Small intestine (tissue), 7 donors: ENCODE results near the gene EIPR1. TPM values are rescaled to one million over a fixed set of nuclear protein-coding genes. Genes with fewer than 3 reads are reported as not detected.

ENCODE experiments used
- DNase-seq, 2 donors: peaks; one replicate each; pipeline versions ENCODE4 v3.0.0 to v3.0.0-alpha.2; 2013
- FAIRE-seq: peaks from 2 replicates; lab custom pipeline; 2012; peaks lifted over from hg19 to GRCh38; lab: Jason Lieb, UNC
- H3K27ac ChIP-seq, 3 donors: one replicate each; pipeline ENCODE4 v1.5.1; 2013; ENCODE audit warnings: low read length in 2 of 3, mild to moderate bottlenecking in 2 of 3, control low read depth in 1 of 3, inconsistent platforms in 1 of 3, low read depth in 1 of 3, moderate library complexity in 1 of 3
- H3K27me3 ChIP-seq, 3 donors: one replicate each; pipeline ENCODE4 v1.6.1; 2013; ENCODE audit warnings: low read length in 3 of 3, inconsistent platforms in 1 of 3; ENCODE audit not compliant: control insufficient read depth in 3 of 3, insufficient read depth in 3 of 3
- H3K36me3 ChIP-seq, 3 donors: one replicate each; pipeline ENCODE4 v1.6.1; 2013; ENCODE audit warnings: low read length in 3 of 3, inconsistent platforms in 1 of 3, low read depth in 1 of 3, mild to moderate bottlenecking in 1 of 3, moderate library complexity in 1 of 3; ENCODE audit not compliant: control insufficient read depth in 3 of 3, insufficient read depth in 2 of 3
- H3K4me1 ChIP-seq, 3 donors: one replicate each; pipeline ENCODE4 v1.6.1; 2013; ENCODE audit warnings: low read length in 2 of 3, inconsistent platforms in 1 of 3, low read depth in 1 of 3, mild to moderate bottlenecking in 1 of 3, moderate library complexity in 1 of 3; ENCODE audit not compliant: control insufficient read depth in 3 of 3, insufficient read depth in 2 of 3
- H3K4me3 ChIP-seq, 3 donors: one replicate each; pipeline ENCODE4 v1.5.1; 2013; ENCODE audit warnings: low read length in 3 of 3, control low read depth in 1 of 3, inconsistent platforms in 1 of 3, low read depth in 1 of 3, mild to moderate bottlenecking in 1 of 3, moderate library complexity in 1 of 3
- H3K9me3 ChIP-seq, 2 donors: one replicate each; pipeline ENCODE4 v1.6.1; 2013; ENCODE audit warnings: low read depth in 1 of 2, low read length in 1 of 2; ENCODE audit not compliant: control insufficient read depth in 2 of 2, insufficient read depth in 1 of 2
- WGBS, 3 donors: extraction: QIAGEN DNeasy Blood & Tissue Kit; methylation state at CpG; one replicate each; pipeline ENCODE4 v1.1.7; 2013; 5-methylcytosine and 5-hydroxymethylcytosine counted together
- polyA plus RNA-seq, 4 donors: library from polyadenylated mRNA; stranded (reverse) in 3 of 4; unstranded in 1 of 4; fragments of 200-250 nt in 3 of 4; fragments of 120-200 nt in 1 of 4; gene quantifications; one replicate each; pipeline versions ENCODE4 v1.2.1 to v1.2.3, GENCODE V29; 2013
- donor health status: healthy with polysubstance abuse.
- donor health status: control.
- donor health status: control.
- donor health status: Bipolar disorder and iron deficiency.
- donor health status: healthy.

The EIPR1 gene
- polyA plus RNA-seq, 4 donors: 16.8 to 28.5 (median 19.5) TPM

GRCh38 chr2:3265471-3265870 lies 112.1 kb downstream of the EIPR1 start:
- Histone ChIP-seq H3K4me3 (no peak overlapping the region), H3K4me1 (no peaks in the 10 kb centered on the region), H3K36me3 (peaks cover 0 to 24% (median 2%) of the 10 kb centered on the region in 3 donors), H3K27me3 (no peaks in the 10 kb centered on the region), H3K27ac (no peak overlapping the region), H3K9me3 (no peaks in the 10 kb centered on the region)
- DNase-seq: no peak
- whole genome bisulfite sequencing, 3 donors: 84 to 89% (median 88%) methylated on average over 8 of the region's 8 CpGs
- FAIRE-seq: no peak

- no peak for FAIRE-seq
- DNase-seq: no peak
- no peaks in the 10 kb centered on the region for H3K27me3 ChIP-seq
- H3K4me1 ChIP-seq: no peaks in the 10 kb centered on the region
- H3K4me3 ChIP-seq: no peak overlapping the region
- no peaks in the 10 kb centered on the region for H3K9me3 ChIP-seq
- H3K27ac ChIP-seq: no peak overlapping the region
- 82 to 92% (median 91%) methylated on average over 12 of the region's 12 CpGs for WGBS, 3 donors
- peaks cover 0 to 20% (median 2%) of the 10 kb centered on the region in 3 donors for H3K36me3 ChIP-seq
These were observed 113.4 kb downstream of the EIPR1 start for GRCh38 chr2:3264010-3264744.

GRCh38 chr2:3263487-3263886 lies 114.1 kb downstream of the EIPR1 start:
- H3K27me3 ChIP-seq: no peaks in the 10 kb centered on the region
- no peak for FAIRE-seq
- 95 to 98% (median 97%) methylated on average over 16 of the region's 16 CpGs for WGBS, 3 donors
- DNase-seq: no peak
- H3K9me3 ChIP-seq: no peaks in the 10 kb centered on the region
- peaks cover 0 to 20% (median 2%) of the 10 kb centered on the region in 3 donors for H3K36me3 ChIP-seq
- no peak overlapping the region for H3K4me3 ChIP-seq
- H3K27ac ChIP-seq: no peak overlapping the region
- no peaks in the 10 kb centered on the region for H3K4me1 ChIP-seq

- H3K27ac ChIP-seq: no peak overlapping the region
- WGBS, 3 donors: 95 to 97% (median 95%) methylated on average over 18 of the region's 18 CpGs
- peaks cover 2 to 17% (median 2%) of the 10 kb centered on the region in 3 donors for H3K36me3 ChIP-seq
- no peaks in the 10 kb centered on the region for H3K4me1 ChIP-seq
- DNase-seq (no peak), FAIRE-seq (no peak)
- H3K9me3 ChIP-seq: no peaks in the 10 kb centered on the region
- H3K4me3 ChIP-seq: no peak overlapping the region
- H3K27me3 ChIP-seq: no peaks in the 10 kb centered on the region
These were observed 114.9 kb downstream of the EIPR1 start for GRCh38 chr2:3262437-3263388.

GRCh38 chr2:3261511-3261910 lies 116.1 kb downstream of the EIPR1 start:
- no peak for FAIRE-seq
- Histone ChIP-seq H3K9me3 (no peaks in the 10 kb centered on the region), H3K27me3 (no peaks in the 10 kb centered on the region), H3K4me1 (no peaks in the 10 kb centered on the region), H3K27ac (no peak overlapping the region), H3K36me3 (peaks cover 2 to 20% (median 4%) of the 10 kb centered on the region in 3 donors), H3K4me3 (no peak overlapping the region)
- 94 to 97% (median 97%) methylated on average over 8 of the region's 8 CpGs for WGBS, 3 donors
- no peak for DNase-seq

- 94 to 97% (median 94%) methylated on average over 6 of the region's 6 CpGs for WGBS, 3 donors
- Histone ChIP-seq H3K4me1 (no peaks in the 10 kb centered on the region), H3K9me3 (no peaks in the 10 kb centered on the region), H3K4me3 (no peak overlapping the region), H3K27ac (no peak overlapping the region), H3K36me3 (peaks cover 2 to 22% (median 4%) of the 10 kb centered on the region in 3 donors), H3K27me3 (no peaks in the 10 kb centered on the region)
- no peak for DNase-seq
- no peak for FAIRE-seq
These were observed 116.7 kb downstream of the EIPR1 start for GRCh38 chr2:3260959-3261358.

- FAIRE-seq: no peak
- no peak for DNase-seq
- H3K36me3 ChIP-seq: peaks cover 2 to 37% (median 3%) of the 10 kb centered on the region in 3 donors
- no peaks in the 10 kb centered on the region for H3K9me3 ChIP-seq
- 94 to 98% (median 96%) methylated on average over 8 of the region's 8 CpGs for WGBS, 3 donors
- peaks cover 0 to 1% (median 0%) of the 10 kb centered on the region in 3 donors for H3K4me1 ChIP-seq
- H3K27me3 ChIP-seq: no peaks in the 10 kb centered on the region
- H3K27ac ChIP-seq: no peak overlapping the region
- no peak overlapping the region for H3K4me3 ChIP-seq
These were observed 119.8 kb downstream of the EIPR1 start for GRCh38 chr2:3257826-3258225.

- peaks cover 0 to 3% (median 2%) of the 10 kb centered on the region in 3 donors for H3K4me1 ChIP-seq
- DNase-seq: no peak
- H3K36me3 ChIP-seq: peaks cover 2 to 32% (median 2%) of the 10 kb centered on the region in 3 donors
- H3K9me3 ChIP-seq: no peaks in the 10 kb centered on the region
- FAIRE-seq: no peak
- H3K27ac ChIP-seq: no peak overlapping the region
- 86 to 91% (median 90%) methylated on average over 14 of the region's 14 CpGs for WGBS, 3 donors
- no peak overlapping the region for H3K4me3 ChIP-seq
- H3K27me3 ChIP-seq: no peaks in the 10 kb centered on the region
These were observed 120.5 kb downstream of the EIPR1 start for GRCh38 chr2:3257166-3257565.
